Suprapubic skin (tissue), 4 donors: ENCODE results near the gene MVK. TPM values are rescaled to one million over a fixed set of nuclear protein-coding genes. Genes with fewer than 3 reads are reported as not detected.

Experiments
- DNase-seq, 2 donors: peaks; one replicate each; pipeline ENCODE4 v3.0.0-alpha.2; 2019; ENCODE audit warnings: low spot score in 2 of 2
- H3K27ac ChIP-seq: fragments of 200-600 bp; sonication (generic); one replicate; pipeline ENCODE4 v1.5.1; 2019
- H3K27me3 ChIP-seq: fragments of 200-600 bp; sonication (generic); one replicate; pipeline ENCODE4 v1.5.1; 2019
- H3K36me3 ChIP-seq: fragments of 200-600 bp; sonication (generic); one replicate; pipeline ENCODE4 v1.5.1; 2019
- H3K4me1 ChIP-seq: fragments of 200-600 bp; sonication (generic); one replicate; pipeline ENCODE4 v1.5.1; 2019
- H3K4me3 ChIP-seq: fragments of 200-600 bp; sonication (generic); one replicate; pipeline ENCODE4 v1.5.1; 2019; ENCODE audit warnings: mild to moderate bottlenecking
- H3K9me3 ChIP-seq: fragments of 200-600 bp; sonication (generic); one replicate; pipeline ENCODE4 v1.5.1; 2019
- CTCF ChIP-seq, 2 donors: fragments of 200-600 bp in 1 of 2; fragments of 450-650 bp in 1 of 2; sonication (generic) in 1 of 2; IDR thresholded peaks; one replicate each; pipeline ENCODE4 v1.5.1; 2016 to 2019; ENCODE audit warnings: antibody characterized with exemption in 2 of 2, mild to moderate bottlenecking in 1 of 2, moderate library complexity in 1 of 2
- EP300 ChIP-seq: sonication (generic); formaldehyde crosslinking; IDR thresholded peaks from one replicate; pipeline ENCODE4 v1.6.1; 2017; ENCODE audit warnings: antibody characterized with exemption
- POLR2A ChIP-seq, 2 donors: fragments of 450-650 bp; IDR thresholded peaks; one replicate each; pipeline ENCODE4 v1.6.1; 2017; ENCODE audit warnings: antibody characterized with exemption in 2 of 2, mild to moderate bottlenecking in 2 of 2, moderate library complexity in 2 of 2
- POLR2AphosphoS5 ChIP-seq, 3 donors: sonication (generic); formaldehyde crosslinking; IDR thresholded peaks; one replicate each; pipeline ENCODE4 v1.6.1; 2017; ENCODE audit warnings: antibody characterized with exemption in 3 of 3
- WGBS: methylation state at CpG from one replicate; pipeline ENCODE4 v1.1.5; 2018; 5-methylcytosine and 5-hydroxymethylcytosine counted together
- total RNA-seq, 4 donors: library from RNA; depleted of rRNA; stranded (reverse); fragments of >200 nt; gene quantifications; one replicate each; pipeline ENCODE4 v1.1.0, GENCODE V29; 2016

MVK gene
- total RNA-seq, 4 donors from 2014 or later = 30.1 to 62.1 (median 37.2) TPM

- Histone ChIP-seq H3K27me3 (no peaks in the 10 kb centered on the region), H3K27ac (no peak overlapping the region), H3K9me3 (no peaks in the 10 kb centered on the region), H3K4me3 (no peak overlapping the region), H3K36me3 (peaks cover 91% of the 10 kb centered on the region), H3K4me1 (no peaks in the 10 kb centered on the region)
- WGBS = 85% methylated on average over 19 of the region's 19 CpGs
- TF ChIP-seq EP300 = no peak
- TF ChIP-seq POLR2AphosphoS5 (IDR thresholded peaks at IDR 0.05) = no peak
- no peak for TF ChIP-seq POLR2A (IDR thresholded peaks at IDR 0.05)
- no peak for DNase-seq
Measured at GRCh38 chr12:109529691-109530640, 43.6 kb upstream of the MVK start.

GRCh38 chr12:109531411-109531810 lies 42.2 kb upstream of the MVK start:
- no peak for TF ChIP-seq CTCF (IDR thresholded peaks at IDR 0.05)
- WGBS = 65% methylated on average over 2 of the region's 2 CpGs
- Histone ChIP-seq H3K4me3 (no peak overlapping the region), H3K4me1 (no peaks in the 10 kb centered on the region), H3K9me3 (no peaks in the 10 kb centered on the region), H3K27ac (no peak overlapping the region), H3K36me3 (peaks cover 92% of the 10 kb centered on the region), H3K27me3 (no peaks in the 10 kb centered on the region)
- no peak for DNase-seq

GRCh38 chr12:109532721-109533486 lies 40.7 kb upstream of the MVK start:
- Histone ChIP-seq H3K4me3 (no peak overlapping the region), H3K36me3 (peaks cover 81% of the 10 kb centered on the region), H3K9me3 (no peaks in the 10 kb centered on the region), H3K4me1 (no peaks in the 10 kb centered on the region), H3K27ac (no peak overlapping the region), H3K27me3 (no peaks in the 10 kb centered on the region)
- no peak for DNase-seq
- WGBS = 84% methylated on average over 23 of the region's 24 CpGs
- TF ChIP-seq CTCF (IDR thresholded peaks at IDR 0.05) (no peak), POLR2AphosphoS5 (IDR thresholded peaks at IDR 0.05) (no peak), POLR2A (IDR thresholded peaks at IDR 0.05) (no peak), EP300 (no peak)

- WGBS = 87% methylated on average over 7 of the region's 8 CpGs
- Histone ChIP-seq H3K9me3 (no peaks in the 10 kb centered on the region), H3K36me3 (peaks cover 76% of the 10 kb centered on the region), H3K27me3 (no peaks in the 10 kb centered on the region), H3K4me1 (no peaks in the 10 kb centered on the region), H3K4me3 (no peak overlapping the region), H3K27ac (no peak overlapping the region)
- TF ChIP-seq EP300 (no peak), POLR2AphosphoS5 (IDR thresholded peaks at IDR 0.05) (no peak), CTCF (IDR thresholded peaks at IDR 0.05) (no peak), POLR2A (IDR thresholded peaks at IDR 0.05) (no peak)
- DNase-seq = no peak
Measured at GRCh38 chr12:109533487-109533740, 40.2 kb upstream of the MVK start.

GRCh38 chr12:109534456-109534855 lies 39.1 kb upstream of the MVK start:
- 93% methylated on average over 8 of the region's 15 CpGs for WGBS
- Histone ChIP-seq H3K4me1 (no peaks in the 10 kb centered on the region), H3K27me3 (no peaks in the 10 kb centered on the region), H3K9me3 (no peaks in the 10 kb centered on the region), H3K27ac (no peak overlapping the region), H3K36me3 (peaks cover 69% of the 10 kb centered on the region), H3K4me3 (no peak overlapping the region)
- no peak for TF ChIP-seq POLR2AphosphoS5 (IDR thresholded peaks at IDR 0.05)
- TF ChIP-seq POLR2A (IDR thresholded peaks at IDR 0.05) = no peak
- no peak for TF ChIP-seq EP300
- DNase-seq = no peak

- no peak for DNase-seq
- Histone ChIP-seq H3K9me3 (no peaks in the 10 kb centered on the region), H3K4me3 (no peak overlapping the region), H3K4me1 (no peaks in the 10 kb centered on the region), H3K36me3 (peaks cover 60% of the 10 kb centered on the region), H3K27me3 (no peaks in the 10 kb centered on the region), H3K27ac (no peak overlapping the region)
- TF ChIP-seq CTCF (IDR thresholded peaks at IDR 0.05) = no peak
- no peak for TF ChIP-seq POLR2AphosphoS5 (IDR thresholded peaks at IDR 0.05)
- TF ChIP-seq POLR2A (IDR thresholded peaks at IDR 0.05) = no peak
- TF ChIP-seq EP300 = no peak
- 93% methylated on average over 25 of the region's 25 CpGs for WGBS
Measured at GRCh38 chr12:109535231-109535862, 38.2 kb upstream of the MVK start.
